Neuron (in vitro differentiated cells): ENCODE data around the gene RTP5.
"Not testable (repeated sequence)": the region's sequence is repeated elsewhere in the genome, so short reads cannot be mapped to it uniquely, and the experiment has no call there.

Experiments
- H2AFZ ChIP-seq: one replicate; pipeline ENCODE4 v1.6.1; 2013; ENCODE audit warnings: low read depth, mild to moderate bottlenecking, inconsistent platforms, low read length, moderate library complexity
- H3K27me3 ChIP-seq: one replicate; pipeline ENCODE4 v1.6.1; 2013; ENCODE audit warnings: low read length; ENCODE audit not compliant: insufficient read depth
- H3K36me3 ChIP-seq: one replicate; pipeline ENCODE4 v1.6.1; 2013; ENCODE audit warnings: low read length; ENCODE audit not compliant: insufficient read depth
- H3K4me1 ChIP-seq: one replicate; pipeline ENCODE4 v1.6.1; 2013; ENCODE audit warnings: low read length; ENCODE audit not compliant: insufficient read depth
- H3K4me3 ChIP-seq: 2 replicates; pipeline ENCODE4 v1.5.1; 2013; ENCODE audit warnings: mild to moderate bottlenecking, low read length, moderate library complexity
- H3K9me3 ChIP-seq: one replicate; pipeline ENCODE4 v1.6.1; 2013; ENCODE audit warnings: low read length

The RTP5 gene

GRCh38 chr2:241869087-241869961, at the start of gene RTP5:
Gene RTP5, plus strand, starts transcription at chr2:241869729. Its CDS starts 28 bp downstream, at chr2:241869757.
- Histone ChIP-seq H3K4me1 (peaks cover 12% of the 10 kb centered on the region), H3K4me3 (no peak within 1 kb of the TSS), H3K9me3 (no peaks in the 10 kb centered on the region), H3K36me3 (no peaks in the 10 kb centered on the region), H2AFZ (no peak within 1 kb of the TSS), H3K27me3 (peaks cover 14% of the 10 kb centered on the region)

DNA sequence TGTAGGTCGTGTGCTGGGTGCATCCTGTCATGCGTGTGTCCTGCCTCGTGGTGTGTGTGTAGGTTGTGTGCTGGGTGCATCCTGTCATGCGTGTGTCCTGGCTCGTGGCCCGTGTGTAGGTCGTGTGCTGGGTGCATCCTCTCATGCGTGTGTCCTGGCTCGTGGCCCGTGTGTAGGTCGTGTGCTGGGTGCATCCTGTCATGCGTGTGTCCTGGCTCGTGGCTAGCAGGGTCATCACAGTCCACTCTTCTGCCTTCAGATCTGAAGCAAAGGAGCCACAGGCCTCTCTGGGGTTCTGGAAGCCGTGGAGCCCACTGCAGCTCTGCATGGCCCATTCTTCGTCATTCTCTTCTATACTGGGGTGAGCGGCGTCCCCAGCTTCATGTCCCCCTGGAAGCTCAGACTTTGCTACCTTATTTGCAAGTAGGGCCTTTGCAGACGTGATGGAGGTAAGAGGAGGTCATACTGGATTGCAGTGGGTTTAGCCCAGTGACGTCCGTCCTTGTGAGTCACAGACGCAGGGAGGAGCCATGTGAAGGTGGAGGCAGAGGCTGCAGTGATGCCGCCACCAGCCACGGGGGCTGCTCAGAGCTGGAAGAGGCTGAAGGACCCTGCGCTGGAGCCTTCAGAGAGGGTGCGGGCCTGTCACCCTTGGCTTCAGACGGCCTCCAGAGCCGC, 49.4 kb upstream of the RTP5 start:
- H3K9me3 ChIP-seq, H3K4me1 ChIP-seq, H3K4me3 ChIP-seq, H3K36me3 ChIP-seq, H3K27me3 ChIP-seq, H2AFZ ChIP-seq: not testable (repeated sequence)

DNA sequence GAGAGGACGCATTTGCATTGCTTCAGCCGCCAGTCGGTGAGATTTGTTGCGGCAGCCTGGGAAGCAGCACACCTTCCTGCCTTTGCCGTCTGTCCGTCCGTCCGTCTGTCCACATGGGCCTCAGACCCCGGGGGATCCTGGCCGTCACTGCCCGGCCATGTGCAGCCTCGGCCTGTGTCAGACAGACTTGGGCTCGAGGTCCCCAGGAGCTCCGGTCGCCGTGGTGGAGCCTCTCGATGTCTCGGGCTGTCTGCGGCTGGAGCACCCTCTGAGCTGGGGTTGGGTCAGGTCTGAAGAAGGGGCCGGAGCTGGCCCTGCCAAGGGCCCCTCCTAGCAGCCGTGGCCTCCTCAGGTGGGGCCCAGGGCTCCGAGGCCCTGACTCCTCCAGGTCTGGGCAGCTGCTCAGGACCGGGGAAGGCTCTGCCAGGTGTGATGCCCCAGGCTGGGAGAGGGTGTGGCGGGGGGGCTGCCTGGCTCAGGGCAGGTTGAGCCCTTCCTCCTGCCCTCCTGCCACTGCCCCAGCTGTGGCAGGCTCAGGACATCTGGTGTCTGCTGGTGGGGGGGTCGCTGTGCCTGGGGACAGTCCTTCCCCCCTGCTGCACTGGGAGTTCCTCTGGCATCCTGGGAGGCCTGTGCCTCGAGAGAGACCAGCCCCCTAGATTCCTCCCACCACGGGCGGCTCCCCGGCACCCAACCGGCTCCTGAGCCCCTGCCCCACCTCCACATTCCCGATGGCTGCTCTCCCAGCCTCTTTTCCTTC, 48.7 kb upstream of the RTP5 start:
- Histone ChIP-seq H3K4me3 (no peak overlapping the region), H2AFZ (no peak overlapping the region), H3K27me3 (peaks cover 4% of the 10 kb centered on the region), H3K36me3 (no peaks in the 10 kb centered on the region), H3K9me3 (peaks cover 2% of the 10 kb centered on the region), H3K4me1 (no peaks in the 10 kb centered on the region)

- H3K4me3 ChIP-seq: no peak overlapping the region
- no peaks in the 10 kb centered on the region for H3K27me3 ChIP-seq
- no peak overlapping the region for H2AFZ ChIP-seq
- no peaks in the 10 kb centered on the region for H3K4me1 ChIP-seq
- no peaks in the 10 kb centered on the region for H3K36me3 ChIP-seq
- H3K9me3 ChIP-seq: peaks cover 2% of the 10 kb centered on the region
These were observed 47.9 kb upstream of the RTP5 start for GRCh38 chr2:241821460-241822263.

DNA sequence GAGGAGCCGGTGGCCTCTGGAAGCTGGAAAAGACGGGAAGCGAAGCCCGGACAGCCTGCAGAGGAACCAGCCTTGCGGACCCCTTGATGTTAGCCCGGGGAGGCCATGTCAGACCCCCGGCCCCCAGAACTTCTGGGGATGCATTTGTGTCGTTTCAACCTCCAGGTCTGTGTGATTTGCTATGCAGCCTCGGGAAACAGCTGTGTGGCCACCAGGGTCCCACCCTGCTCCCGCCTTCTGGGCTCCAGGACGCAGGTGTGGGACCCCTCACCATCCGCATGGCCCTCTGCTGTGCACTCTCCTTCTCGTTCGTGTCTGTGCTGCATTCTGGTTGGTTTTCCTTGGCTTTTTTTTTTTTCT, 47.3 kb upstream of the RTP5 start:
- Histone ChIP-seq H3K27me3 (no peaks in the 10 kb centered on the region), H3K36me3 (no peaks in the 10 kb centered on the region), H3K9me3 (peaks cover 5% of the 10 kb centered on the region), H3K4me3 (no peak overlapping the region), H3K4me1 (no peaks in the 10 kb centered on the region), H2AFZ (no peak overlapping the region)

GRCh38 chr2:241823531-241824437, 45.7 kb upstream of the RTP5 start:
- H3K9me3 ChIP-seq, H3K27me3 ChIP-seq, H3K4me1 ChIP-seq, H3K36me3 ChIP-seq, H3K4me3 ChIP-seq, H2AFZ ChIP-seq: not testable (repeated sequence)

DNA sequence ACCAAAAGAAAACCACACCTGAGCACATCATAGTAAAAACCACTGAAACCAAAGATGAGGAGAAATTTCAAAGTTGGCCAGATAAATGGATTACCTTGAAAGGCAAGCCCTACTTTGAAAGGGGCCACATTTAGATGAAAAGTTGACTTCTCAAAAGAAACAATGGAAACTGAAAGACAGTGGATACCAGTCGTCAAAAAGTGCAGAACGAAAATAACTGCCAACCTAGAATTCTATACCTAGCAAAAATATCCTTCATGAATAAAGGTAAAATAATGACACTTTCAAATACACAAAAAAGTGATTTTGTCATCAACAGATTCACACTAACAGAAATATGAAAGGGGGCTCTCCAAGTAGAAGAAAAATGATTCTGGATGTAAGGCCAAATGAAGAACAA, 42.1 kb upstream of the RTP5 start:
- no peaks in the 10 kb centered on the region for H3K27me3 ChIP-seq
- H3K4me3 ChIP-seq: no peak overlapping the region
- H3K4me1 ChIP-seq: no peaks in the 10 kb centered on the region
- H2AFZ ChIP-seq: no peak overlapping the region
- no peaks in the 10 kb centered on the region for H3K36me3 ChIP-seq
- peaks cover 2% of the 10 kb centered on the region for H3K9me3 ChIP-seq

GRCh38 chr2:241833101-241833663, 36.3 kb upstream of the RTP5 start:
- H3K4me1 ChIP-seq: peaks cover 8% of the 10 kb centered on the region
- H3K9me3 ChIP-seq: peaks cover 2% of the 10 kb centered on the region
- peak overlapping the region; percentile 57 for H2AFZ ChIP-seq
- H3K27me3 ChIP-seq: no peaks in the 10 kb centered on the region
- H3K36me3 ChIP-seq: no peaks in the 10 kb centered on the region
- no peak overlapping the region for H3K4me3 ChIP-seq

DNA sequence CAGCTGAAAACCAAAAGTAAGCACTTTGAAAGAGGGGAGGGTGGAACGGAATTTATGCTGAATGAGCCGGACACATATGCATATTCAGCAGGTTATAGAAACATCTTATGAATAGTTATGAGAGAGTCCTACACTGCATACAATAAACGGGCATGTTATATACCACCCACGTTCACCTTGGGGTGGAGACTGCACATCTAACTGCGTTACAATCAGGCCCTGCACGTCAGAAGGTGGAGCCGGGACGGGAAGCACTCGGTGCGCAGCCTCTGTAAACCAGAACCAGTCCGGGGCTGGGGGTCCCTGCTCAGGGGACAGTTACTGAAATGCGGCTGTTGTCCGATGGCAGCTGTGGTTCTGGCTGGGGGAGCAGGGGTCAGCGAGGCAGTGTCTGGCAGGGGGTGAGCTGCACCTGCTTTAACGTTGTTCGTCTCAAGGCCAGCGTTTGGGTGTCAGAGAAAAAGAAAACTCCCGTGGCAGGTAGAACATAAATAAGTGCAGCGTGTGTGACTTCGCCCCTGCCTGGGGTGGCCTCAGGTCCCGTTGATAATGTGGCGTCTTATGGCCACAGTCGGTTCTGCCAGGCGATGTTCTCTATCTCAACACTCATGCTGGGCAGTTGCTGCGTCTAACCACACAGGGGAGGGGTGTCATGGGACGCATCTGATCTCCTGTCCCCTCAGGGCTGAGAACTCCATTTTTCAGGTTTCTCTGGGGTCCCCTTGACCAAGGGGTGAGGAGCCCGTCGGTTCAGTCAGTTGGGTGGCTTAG, 35.6 kb upstream of the RTP5 start:
- peak overlapping the region; percentile 57 for H2AFZ ChIP-seq
- not testable (repeated sequence) for H3K36me3 ChIP-seq, H3K4me3 ChIP-seq, H3K4me1 ChIP-seq, H3K27me3 ChIP-seq, H3K9me3 ChIP-seq

DNA sequence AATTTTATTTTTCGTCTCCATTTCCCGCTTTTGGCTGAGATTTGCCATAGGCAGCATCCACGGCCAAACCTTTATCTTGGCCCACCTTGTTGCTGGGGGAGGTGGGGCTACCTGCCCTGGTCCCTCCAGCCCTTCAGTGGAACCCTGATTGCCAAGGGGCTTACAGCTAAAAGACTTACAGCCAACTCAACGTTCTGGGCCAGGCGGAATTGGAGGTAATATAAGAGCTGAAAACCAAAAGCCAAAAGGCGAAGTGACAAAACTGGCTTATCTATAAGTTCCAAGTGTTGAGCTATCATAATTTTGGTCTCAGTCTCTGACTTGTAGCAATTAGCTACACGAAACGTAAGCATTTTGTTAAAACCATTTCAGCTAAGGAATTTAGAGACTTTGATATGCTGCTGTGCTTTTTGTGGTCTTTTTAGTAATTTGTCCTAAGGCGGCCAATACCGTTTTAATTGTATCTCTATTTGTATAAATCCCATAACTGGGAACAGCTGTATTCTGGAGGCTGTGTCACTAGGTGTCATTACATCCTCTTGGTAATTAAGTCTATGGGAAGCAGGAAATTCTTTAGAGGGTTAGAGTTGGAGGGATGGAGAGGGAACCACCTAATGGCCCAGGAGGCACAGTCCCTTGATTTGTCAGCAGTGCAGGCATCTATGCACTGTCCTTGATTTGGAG, 34.9 kb upstream of the RTP5 start:
- no peak overlapping the region for H3K4me3 ChIP-seq
- H3K36me3 ChIP-seq: no peaks in the 10 kb centered on the region
- peaks cover 2% of the 10 kb centered on the region for H3K9me3 ChIP-seq
- H3K4me1 ChIP-seq: peaks cover 8% of the 10 kb centered on the region
- no peak overlapping the region for H2AFZ ChIP-seq
- no peaks in the 10 kb centered on the region for H3K27me3 ChIP-seq

GRCh38 chr2:241835611-241836010, 33.9 kb upstream of the RTP5 start:
- H3K4me3 ChIP-seq: no peak overlapping the region
- H3K9me3 ChIP-seq: peaks cover 2% of the 10 kb centered on the region
- peaks cover 8% of the 10 kb centered on the region for H3K4me1 ChIP-seq
- H2AFZ ChIP-seq: no peak overlapping the region
- H3K27me3 ChIP-seq: no peaks in the 10 kb centered on the region
- H3K36me3 ChIP-seq: no peaks in the 10 kb centered on the region
